NCI-H2227 treated with DMSO at 0.1 percent for 48 hours (cell line): ENCODE measurements around the gene PTRH1.

Experiments
- DNase-seq: peaks from one replicate; lab custom pipeline; 2025; lab: John Stamatoyannopoulos, UW

The PTRH1 gene

DNA sequence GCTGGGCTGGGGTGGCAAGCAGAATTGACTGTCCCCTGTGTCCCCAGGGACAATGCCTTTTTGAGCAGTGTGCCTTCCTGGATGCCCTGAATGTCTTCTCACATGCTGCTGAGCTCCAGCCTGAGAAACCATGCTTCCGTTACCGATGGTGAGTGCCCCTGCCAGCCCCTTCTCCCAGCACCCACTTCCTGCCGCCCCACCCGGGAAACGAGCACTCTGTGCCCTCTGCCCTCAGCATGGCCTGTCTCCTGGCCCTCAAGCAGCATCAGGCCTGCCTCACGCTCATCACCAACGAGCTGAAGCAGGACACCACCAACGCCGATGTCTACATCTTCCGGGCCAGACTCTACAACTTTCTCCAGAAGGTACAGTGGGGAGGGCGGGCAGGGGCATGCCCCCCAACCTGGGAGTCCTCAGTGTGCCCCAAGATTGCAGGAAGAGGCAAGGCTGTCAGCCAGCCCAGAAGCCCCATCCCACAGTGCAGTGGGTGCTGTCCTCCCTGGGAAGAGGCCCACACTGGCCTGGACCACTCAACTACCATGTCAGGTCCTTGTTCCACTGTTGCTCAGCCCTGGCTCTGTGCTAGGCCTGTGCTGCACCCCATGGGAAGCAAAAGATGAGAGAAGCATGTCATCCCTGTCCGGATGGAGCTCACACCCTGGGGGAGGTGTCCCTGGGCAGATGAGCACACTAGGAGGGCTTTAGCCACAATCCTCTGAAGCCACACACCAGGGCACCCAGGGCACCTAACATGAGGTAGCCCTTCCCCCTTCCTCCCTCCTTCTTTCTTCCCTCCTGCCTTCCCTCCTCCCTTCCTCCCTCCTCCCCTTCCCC, 4.8 kb upstream of the PTRH1 start:
- DNase-seq, result no peak

DNA sequence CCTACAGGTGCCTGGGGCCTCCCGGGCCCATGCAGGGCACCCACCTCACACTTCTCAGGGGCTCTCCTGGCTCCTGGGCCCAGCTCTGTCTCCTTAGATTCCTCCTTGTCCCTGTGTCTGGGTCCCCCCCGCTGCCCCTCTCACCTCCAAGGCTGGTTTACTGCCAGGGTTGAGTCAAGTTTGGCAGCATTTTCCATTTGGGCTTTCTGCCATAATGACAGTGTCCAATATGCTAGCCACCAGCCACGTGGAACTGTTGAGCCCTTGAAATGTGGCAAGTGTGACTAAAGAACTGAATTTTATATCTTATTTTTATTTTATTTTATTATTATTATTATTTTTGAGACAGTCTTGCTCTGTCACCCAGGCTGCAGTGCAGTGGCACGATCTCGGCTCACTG, 2.3 kb upstream of the PTRH1 start:
- no peak for DNase-seq

DNA sequence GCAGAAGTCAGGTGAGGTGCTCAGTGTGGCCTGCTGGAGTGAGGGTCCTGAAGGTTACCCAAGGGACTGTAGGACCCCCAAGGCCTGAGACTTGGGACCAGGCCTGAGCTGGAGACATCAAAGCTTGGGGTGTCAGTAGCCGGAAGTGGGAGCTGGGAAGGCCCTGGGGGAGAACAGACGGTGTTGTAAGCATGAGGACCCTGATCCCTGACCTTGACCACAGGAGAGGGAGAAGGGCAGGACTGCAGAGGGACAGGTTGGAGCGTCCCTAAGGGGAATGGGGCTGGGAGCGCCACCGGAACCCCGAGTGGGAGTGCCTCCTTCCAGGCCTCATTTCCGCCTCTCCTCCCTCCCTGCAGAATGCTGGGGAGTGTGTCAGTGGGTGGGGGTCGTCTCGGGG, 949 bp upstream of the PTRH1 start:
- no peak for DNase-seq

DNA sequence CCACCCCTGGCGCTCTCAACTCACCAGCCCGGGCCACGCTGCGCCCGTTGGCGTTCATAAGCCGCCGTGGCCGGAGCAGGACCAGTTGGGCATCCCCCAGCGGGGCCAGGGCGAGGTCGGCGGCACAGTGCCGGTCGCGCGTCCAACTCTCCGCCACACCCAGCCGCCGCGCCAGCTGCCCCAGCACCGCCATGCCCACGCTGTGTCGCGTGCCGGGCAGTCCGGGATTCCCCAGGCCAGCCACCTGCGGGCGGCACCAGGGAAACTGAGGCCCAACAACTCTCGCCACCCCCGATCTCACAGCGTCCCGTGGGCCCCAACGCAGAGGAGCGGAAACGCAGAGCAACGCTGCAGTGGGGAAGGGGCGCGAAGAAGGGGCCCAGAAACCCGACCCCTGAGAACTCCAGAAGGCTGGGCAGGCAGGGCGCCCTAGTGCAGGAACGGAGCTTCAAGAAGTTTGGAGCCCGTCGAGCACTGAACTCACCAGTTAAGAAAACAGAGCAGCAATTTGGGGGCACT, 453 bp downstream of the PTRH1 start:
- no peak for DNase-seq

DNA sequence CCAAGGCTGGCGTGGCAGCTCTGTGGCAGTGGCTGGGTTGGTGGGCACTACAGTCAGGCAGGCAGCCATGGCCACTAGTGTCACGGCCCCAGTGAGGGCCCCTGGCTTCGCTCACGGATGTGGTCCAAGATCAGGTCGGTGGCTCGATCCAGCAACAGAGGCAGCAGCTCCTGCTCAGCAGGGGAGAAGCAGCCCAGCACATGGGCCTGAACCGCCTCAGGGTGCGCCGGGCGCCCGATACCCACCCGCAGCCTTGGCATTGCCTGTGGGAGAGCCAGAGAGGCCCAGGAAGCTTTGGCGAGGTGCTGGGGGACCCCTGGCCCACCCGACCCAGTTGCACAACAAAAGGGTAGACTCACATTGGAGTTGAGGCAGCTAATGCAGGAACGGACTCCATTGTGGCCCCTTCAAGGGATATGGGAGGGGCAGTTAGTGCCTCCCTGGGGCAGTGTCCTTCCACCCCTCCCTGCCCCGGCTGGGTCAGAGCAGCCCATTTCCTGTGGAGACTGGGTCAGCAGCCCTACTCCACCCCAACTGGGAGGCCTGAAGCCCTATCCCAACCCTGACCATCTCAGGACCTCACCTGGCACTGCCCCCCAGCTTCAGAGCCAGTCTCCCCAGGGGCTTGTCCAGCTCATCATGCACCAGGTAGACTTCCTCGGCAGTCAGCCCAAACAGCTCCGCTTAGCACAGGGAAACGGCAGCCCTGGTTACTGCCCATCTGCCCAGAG, 1.3 kb downstream of the PTRH1 start:
- DNase-seq, result no peak

DNA sequence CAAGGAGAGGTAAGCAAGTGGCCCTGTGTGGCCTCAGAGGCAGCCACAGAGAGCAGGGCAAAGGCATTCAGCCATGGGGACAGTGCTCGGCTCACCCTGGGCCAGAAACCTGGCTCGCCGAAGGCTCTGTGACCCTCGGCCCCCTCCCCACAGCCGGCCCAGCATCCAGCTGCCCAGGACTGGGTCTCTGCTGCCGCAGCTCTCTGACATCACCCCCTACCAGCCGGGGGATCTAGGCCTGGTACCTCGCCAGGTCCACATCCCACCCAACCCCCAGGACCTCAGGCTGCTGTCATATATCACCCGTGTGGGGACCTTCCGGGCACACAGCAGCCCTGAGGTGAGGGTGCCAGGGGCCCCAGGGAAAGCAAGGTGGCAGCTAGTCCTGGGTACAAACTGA, 2.6 kb downstream of the PTRH1 start:
- no peak for DNase-seq

DNA sequence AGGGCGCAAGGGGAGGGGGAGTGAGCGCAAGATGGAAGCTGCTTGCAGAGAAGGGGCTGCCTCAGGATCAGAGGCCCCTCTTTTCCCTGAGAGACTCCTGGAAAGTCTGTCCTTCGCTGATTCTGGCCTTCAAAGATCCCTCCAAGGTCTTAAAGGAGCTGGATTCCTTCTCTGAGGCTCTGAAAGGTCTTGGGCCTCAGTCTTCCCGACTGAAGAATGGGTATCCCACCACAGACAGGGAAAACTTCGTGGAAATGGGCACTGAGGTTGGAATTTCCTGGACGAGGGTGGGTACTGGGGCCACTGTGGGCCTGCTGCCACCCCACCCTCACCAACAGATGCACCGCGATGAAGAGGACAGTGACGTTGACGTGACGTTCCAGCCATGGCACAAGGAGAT, 3.1 kb downstream of the PTRH1 start:
- no peak for DNase-seq

DNA sequence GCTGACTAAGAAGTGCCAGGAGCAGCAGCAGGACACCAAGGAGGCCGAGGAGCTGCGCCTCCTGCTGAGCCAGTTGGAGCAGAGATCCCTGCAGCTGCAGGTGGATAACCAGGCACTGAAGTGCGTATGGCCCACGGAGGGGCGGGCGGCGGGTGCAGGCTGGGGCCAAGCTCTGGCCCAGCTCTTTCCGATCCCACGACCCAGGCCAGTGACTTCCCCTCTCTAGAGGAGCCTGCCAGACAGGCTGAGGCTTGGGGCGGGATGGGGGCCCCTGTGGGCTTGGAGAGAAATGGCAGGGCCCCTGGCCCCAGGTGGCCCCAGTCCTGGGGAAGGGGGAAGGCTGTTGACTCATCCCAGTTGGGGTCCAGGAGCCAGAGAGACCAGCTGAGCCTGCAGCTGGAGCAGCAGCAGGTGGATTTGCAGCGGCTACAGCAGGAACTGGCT, 3.6 kb downstream of the PTRH1 start:
- no peak for DNase-seq

DNA sequence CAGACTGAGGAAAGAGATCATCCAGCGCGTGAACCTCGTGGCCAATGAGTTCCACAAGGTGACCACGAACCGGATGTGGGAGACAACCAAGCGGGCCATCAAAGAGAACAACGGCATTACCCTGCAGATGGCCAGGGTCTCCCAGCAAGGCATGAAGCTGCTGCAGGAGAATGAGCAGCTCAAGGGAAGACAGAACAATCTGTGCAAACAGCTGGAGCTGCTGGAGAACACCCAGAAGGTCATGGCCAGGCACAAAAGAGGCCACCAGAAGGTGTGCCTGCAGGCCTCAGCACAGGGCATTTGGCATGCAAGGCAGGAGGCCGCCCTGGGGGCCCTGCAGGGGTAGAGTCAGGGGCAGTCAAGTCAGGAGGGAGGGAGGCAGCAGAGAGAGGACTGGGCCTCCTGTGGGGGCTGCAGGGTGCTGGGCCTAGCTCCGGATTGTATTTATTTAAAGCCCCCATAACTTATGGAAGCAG, 4.2 kb downstream of the PTRH1 start:
- no peak for DNase-seq

DNA sequence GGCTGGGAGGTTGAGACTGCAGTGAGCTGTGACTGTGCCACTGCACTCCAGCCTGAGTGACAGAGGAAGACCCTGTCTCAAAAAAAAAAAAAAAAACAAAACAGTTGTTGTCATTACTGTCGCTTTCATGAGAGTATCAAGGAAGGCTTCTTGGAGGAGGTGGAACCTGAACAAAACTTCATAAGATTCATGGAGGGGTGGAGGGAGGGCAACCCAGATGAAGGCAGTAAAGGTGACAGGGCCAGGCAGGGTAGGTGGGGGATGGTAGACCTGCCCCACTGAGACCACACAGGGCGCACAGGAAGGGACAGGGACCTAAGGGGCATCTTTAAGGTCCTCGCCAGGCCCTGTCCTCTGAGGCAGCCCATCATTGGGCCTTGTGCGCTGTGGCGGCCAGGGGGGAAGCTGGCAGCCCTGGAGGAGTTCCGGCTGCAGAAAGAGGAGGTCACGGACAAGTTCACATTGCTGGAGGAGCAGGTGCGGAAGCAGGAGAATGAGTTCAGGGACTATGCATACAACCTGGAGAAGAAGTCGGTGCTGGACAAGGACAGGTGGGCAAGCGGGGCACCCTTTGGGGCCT, 5.2 kb downstream of the PTRH1 start:
- no peak for DNase-seq

DNA sequence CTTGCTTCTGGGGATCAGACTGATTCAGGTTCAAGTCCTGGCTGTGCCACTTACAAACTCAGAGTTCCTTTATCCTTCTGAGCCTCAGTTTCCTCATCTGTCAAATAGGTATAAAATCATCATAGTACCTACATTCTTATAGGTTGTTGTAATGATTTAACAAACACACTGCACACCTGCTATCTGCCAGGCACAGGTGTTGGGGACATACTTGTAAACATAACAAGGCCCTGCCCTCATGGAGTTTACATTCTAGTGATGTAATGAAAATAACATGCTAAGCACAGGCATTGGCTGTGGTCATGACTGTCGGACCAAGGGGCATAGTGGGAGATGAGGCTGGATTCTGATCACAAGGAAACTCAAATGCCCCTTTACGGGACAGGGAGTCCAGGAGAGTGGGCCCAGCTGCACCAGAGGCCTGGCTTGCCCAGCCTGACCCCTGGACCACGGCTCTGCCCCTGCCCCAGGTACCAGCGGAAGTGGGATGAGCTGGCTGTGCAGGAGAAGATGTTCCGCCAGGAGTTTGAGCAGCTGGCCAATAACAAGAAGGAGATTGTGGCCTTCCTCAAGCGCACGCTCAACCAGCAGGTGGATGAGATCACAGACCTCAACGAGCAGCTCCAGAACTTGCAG, 6.4 kb downstream of the PTRH1 start:
- DNase-seq, result no peak

DNA sequence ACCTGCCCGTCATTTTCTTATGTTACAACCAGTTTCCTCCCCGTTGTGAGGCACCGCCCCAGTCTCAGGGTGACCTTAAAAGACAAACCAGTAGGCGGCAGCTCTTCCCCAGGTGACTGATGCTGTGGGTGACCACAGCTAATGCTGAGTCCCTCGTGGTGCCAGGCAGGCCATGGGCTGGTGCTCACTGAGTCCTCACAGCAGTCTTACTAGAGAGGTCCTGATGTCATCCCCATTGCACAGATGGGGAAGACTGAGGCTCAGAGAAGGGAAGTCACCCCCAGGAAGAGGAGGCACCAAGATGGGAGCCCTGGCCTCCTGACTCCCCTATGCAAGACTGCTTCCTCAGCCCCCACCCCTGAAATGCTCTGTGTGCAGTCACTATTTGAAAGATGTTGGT, 7.7 kb downstream of the PTRH1 start:
- DNase-seq, result no peak

DNA sequence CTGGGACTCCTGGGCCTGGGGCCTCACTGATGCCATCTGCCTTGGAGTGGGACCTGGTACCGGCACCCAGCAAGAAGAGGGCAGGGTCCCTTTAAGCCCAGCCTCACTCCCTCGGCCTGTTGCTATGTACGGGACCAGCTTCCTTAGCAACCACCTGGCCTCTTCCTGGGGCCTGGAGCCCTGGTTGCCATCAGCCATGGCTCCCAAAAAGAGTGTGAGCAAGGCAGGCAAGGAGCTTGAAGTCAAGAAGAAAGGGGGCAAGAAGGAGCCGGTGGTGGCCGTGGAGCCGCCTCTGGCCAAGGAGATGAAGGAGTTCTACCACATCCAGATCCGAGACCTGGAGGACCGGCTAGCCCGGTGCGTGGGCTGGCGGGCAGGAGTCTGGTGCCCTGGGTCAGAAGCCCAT, 8.6 kb downstream of the PTRH1 start, which contains the start of gene CFAP157:
Gene CFAP157 (plus strand): TSS at position 153 of the 406 bp plus-strand sequence. CDS start 44 bp downstream, at position 197.
- DNase-seq, result no peak

DNA sequence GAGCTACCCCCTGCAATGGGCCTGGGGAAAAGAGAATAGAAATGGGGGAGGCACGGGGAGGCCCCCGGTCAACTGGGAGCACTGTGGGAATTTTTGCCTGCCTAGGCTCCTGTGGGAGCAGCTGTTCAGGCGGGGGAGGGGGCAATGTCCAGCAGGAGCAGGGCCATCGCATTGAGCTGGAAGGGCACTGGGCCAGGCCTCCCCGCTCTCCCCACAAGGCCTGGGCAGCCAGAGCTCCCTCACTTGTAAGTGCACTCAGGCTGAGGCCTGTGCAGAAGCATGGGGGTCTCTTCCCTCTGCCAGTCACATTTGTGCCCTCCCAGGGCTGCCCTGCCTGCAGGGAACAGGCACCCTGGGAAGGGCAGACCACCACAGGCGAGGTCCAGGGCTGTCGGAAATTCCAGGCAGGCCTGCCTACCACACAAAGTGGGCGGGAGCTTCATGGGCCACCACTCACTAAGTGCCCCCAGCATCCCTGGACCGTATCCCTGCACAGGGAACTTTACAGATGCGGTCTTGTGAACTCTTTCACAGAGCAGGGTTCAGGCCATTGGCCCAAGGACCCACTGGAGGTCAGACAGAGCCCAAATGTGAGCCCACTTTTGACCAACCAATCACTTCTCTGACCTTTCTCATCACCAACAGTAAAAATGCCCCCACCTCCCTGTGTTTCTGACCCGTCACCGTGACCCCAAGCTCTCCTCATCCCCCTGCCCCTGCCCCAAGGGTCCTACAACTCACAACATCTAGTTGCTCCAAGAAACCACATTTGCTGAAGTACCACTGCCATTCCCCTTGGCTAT, 9.7 kb downstream of the PTRH1 start:
- DNase-seq, result no peak

DNA sequence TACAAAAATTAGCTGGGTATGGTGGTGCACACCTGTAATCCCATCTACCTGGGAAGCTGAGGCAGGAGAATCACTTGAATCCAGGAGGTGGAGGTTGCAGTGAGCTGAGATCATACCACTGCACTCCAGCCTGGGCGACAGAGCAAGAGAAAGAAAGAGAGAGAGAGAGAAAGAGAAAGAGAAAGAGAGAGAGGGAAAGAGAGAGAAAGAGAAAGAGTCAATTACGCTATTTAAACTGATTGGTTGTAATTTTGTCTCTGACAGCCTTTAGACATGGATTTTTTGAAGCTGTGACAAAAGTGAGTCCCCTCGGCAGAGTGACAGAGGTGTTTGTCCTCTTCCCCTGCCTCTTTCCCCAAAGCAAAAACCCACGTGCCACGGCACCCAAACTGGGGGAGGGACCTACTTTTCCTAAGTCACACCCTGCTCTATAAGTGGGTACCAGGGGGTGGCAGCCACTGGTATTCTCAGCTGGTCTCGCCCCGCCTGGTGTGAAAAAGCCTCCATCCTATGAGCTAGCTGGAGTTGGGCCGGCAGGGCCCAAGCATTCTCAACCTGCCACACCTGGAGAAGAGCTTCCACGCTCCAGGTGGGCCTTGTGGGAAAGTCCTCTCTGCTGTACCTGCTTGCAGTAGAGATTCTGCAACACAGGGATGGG, 12.0 kb downstream of the PTRH1 start:
- DNase-seq, result no peak

DNA sequence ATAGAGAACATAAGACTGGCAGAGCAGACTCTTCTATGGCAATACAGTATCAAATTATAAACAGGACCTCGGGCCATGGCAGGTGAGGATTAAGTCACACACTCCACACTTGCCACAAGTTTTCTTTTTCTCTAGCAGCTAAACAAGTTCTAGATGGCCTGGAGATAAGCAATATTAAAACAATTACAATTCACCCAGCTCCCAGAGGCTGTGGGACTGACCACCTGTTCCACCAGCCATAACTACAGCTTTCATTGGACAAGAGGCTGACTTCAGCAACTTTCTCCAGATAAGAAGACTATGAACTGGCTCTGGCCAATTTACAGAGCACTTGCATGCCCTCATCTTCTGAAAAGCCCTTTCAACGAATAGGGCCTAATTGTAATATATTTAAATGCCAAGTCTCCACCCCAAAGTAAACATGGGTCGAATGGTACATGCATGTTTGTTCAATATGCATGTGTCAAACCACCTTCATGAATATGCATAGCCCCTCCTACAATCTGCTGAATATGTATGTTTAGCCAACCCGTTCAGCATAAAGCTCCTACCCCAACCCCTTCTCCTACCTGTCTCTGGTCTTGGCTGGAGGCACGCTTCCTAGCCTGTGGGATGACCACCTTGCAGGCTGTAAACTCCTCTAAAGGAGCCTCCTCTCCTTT, 14.7 kb downstream of the PTRH1 start:
- DNase-seq, result no peak

DNA sequence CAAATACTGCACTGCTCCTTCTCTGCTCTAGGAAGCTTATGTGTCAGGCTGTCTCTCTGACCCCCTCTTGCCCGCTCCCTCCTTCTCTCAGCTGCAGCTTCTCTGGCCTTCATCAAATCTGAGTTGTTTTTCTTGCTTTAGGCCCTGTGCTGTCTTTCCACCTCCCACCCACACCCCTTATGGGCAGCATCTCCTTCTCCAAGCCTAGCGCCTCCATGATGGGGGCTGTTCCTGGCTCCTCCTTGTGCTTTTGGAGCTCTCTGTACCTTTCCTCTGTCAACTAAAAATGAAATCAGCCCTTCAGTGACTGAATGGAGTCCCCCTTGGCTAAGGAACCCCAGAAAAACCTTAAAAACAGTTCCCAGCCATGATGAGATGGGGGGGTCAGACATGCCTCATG, 15.3 kb downstream of the PTRH1 start:
- no peak for DNase-seq

DNA sequence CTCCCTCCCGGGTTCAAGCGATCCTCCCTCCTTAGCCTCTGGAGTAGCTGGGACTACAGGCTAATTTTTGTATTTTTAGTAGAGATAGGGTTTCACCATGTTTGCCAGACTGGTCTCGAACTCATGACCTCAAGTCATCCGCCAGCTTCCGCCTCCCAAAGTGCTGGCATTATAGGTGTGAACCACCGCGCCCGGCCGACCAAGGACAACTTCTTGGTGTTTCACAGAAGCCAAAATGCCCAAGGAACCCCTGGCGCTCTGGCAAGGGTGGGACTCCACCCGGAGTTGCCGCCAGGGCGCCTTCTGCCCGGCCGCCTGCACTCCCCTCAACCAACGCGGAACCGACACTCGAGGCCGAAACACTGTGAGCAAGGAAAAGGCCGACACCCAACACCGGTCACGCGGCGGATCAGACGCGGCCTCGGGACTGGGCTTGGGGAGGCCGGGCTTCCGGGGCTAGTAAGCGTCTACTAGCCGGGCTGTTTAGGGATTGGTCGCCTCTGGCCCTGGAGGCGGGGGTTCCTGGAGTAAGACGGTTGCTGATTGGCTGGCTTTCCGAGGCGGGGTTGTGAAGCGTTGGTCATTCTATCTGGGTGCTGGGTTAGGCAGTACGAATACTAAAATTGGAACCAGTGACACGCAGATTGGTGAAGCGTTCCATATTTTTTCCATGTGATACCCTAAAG, 16.3 kb downstream of the PTRH1 start:
- DNase-seq, result peak; percentile 5

DNA sequence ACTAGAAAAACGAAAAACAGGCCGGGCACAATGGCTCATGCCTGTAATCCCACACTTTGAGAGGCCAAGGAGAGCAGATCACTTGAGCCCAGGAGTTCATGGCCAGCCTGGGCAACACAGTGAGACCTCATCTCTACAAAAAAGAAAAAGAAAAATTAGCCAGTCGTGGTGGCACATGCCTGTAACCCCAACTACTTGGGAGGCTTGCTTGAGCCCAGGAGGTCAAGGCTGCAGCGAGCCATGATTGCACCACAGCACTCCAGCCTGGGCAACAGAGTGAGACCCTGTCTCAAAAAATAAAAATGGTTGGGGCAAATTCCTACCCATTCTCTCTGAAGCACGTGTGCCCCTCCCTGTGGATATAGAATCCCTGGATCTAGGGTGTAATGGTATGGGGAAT, 17.1 kb downstream of the PTRH1 start:
- DNase-seq, result no peak

DNA sequence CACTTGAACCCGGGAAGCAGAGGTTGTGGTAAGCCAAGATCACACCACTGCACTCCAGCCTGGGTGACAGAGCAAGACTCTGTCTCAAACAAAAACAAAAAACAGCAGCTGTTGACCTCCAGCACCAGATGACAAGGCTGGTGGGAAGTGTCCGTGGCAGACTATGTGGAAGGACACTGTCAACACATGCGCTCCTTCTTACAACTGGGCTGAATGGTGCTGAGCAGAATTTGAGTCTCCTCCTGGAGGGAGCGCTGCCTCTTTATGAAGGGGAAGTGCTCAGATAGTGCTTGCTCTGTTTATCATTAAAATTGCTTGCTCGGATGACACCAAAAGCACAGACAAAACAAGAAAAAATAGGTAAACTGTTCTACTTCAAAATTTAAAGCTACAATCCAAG, 17.9 kb downstream of the PTRH1 start:
- DNase-seq, result no peak
